Esophagus squamous epithelium (tissue), 4 donors: Measurements from ENCODE around the gene PON2.

ENCODE experiments used
- CTCF ChIP-seq, 6 experiments: fragments of 450-650 bp in 4 of 6; fragments of 200-600 bp in 2 of 6; sonication (generic) in 2 of 6; IDR thresholded peaks; one replicate each; pipeline ENCODE4 v1.5.1; 2016 to 2019; ENCODE audit warnings: antibody characterized with exemption in 6 of 6, mild to moderate bottlenecking in 4 of 6, moderate library complexity in 4 of 6
- POLR2A ChIP-seq, 4 donors: fragments of 450-650 bp; IDR thresholded peaks; one replicate each; pipeline ENCODE4 v1.6.1; 2017; ENCODE audit warnings: antibody characterized with exemption in 4 of 4, mild to moderate bottlenecking in 4 of 4, moderate library complexity in 3 of 4

- TF ChIP-seq CTCF (IDR thresholded peaks at IDR 0.05) (no peak), POLR2A (IDR thresholded peaks at IDR 0.05) (no peak)
These were observed 46.7 kb upstream of the PON2 start for GRCh38 chr7:95481271-95482165.
